Fibroblast of lung (primary cell): Measurements from ENCODE around the gene XKR7.

Source experiments
- EZH2 ChIP-seq: IDR thresholded peaks from 2 replicates; pipeline ENCODE4 v1.5.1; 2012; ENCODE audit warnings: low read length, control low read depth, mild to moderate bottlenecking; ENCODE audit errors: missing control alignments
- TF ChIP-seq, protein P1 (sequence below), 2 donors: IDR thresholded peaks in 1 of 2; conservative IDR thresholded peaks in 1 of 2; 1 replicate in 1 of 2; 2 replicates in 1 of 2; pipeline ENCODE4 v1.5.1; 2011 to 2012; ENCODE audit warnings: low read length in 2 of 2, control low read depth in 1 of 2, inconsistent platforms in 1 of 2, low read depth in 1 of 2, mild to moderate bottlenecking in 1 of 2

DNA sequence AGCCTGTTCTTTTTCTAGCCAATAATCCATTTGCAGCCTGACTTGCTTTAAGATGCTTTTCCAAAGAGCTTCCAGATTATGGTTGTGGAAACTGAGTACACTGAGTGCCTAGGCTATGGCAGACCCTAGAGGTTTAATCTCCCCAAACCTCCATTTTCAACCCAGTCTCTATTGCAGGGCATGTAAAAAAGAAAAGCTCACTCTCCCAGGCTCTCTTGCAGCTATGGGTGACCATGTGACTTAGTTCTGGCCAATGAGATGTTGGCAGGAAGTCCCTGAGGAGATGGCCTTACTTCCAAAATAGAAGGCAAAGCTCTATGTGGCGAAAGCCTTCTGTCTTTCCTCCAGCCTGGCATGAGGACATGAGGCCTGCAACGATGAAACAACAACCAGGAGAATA is 19.9 kb upstream of the XKR7 start:
- TF ChIP-seq, protein P1, sequence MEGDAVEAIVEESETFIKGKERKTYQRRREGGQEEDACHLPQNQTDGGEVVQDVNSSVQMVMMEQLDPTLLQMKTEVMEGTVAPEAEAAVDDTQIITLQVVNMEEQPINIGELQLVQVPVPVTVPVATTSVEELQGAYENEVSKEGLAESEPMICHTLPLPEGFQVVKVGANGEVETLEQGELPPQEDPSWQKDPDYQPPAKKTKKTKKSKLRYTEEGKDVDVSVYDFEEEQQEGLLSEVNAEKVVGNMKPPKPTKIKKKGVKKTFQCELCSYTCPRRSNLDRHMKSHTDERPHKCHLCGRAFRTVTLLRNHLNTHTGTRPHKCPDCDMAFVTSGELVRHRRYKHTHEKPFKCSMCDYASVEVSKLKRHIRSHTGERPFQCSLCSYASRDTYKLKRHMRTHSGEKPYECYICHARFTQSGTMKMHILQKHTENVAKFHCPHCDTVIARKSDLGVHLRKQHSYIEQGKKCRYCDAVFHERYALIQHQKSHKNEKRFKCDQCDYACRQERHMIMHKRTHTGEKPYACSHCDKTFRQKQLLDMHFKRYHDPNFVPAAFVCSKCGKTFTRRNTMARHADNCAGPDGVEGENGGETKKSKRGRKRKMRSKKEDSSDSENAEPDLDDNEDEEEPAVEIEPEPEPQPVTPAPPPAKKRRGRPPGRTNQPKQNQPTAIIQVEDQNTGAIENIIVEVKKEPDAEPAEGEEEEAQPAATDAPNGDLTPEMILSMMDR (conservative IDR thresholded peaks at IDR 0.05 in 1 of 2, IDR thresholded peaks at IDR 0.05 in 1 of 2; ENCODE audit: low read depth in 1 of 2, low read length in 2 of 2) = no peak
- no peak for TF ChIP-seq EZH2
